CD4-positive, alpha-beta T cell treated with Interleukin-15 for 1 hour (primary cell): ENCODE results near the gene PCK2.

Experiments used
- DNase-seq: peaks from one replicate; pipeline ENCODE4 v3.0.0-alpha.2; 2020

The PCK2 gene

GRCh38 chr14:24077086-24077485 is 17.0 kb upstream of the PCK2 start:
- no peak for DNase-seq

- no peak for DNase-seq
These were observed 16.0 kb upstream of the PCK2 start for GRCh38 chr14:24078146-24078545.

- DNase-seq, result no peak
These were observed 14.5 kb upstream of the PCK2 start for GRCh38 chr14:24079491-24080141.

GRCh38 chr14:24080142-24080530 is 14.0 kb upstream of the PCK2 start:
- no peak for DNase-seq

- peak; percentile 71 for DNase-seq
These were observed 13.0 kb upstream of the PCK2 start for GRCh38 chr14:24080888-24081738.

GRCh38 chr14:24081739-24082211 is 12.3 kb upstream of the PCK2 start:
- no peak for DNase-seq

GRCh38 chr14:24082411-24083080 is 11.6 kb upstream of the PCK2 start:
- no peak for DNase-seq

GRCh38 chr14:24083462-24083861 is 10.6 kb upstream of the PCK2 start:
- no peak for DNase-seq

- no peak for DNase-seq
These were observed 9.7 kb upstream of the PCK2 start for GRCh38 chr14:24084440-24084839.

- DNase-seq, result no peak
These were observed 8.9 kb upstream of the PCK2 start for GRCh38 chr14:24085215-24085614.

- no peak for DNase-seq
These were observed 7.7 kb upstream of the PCK2 start for GRCh38 chr14:24086193-24086955.

- DNase-seq, result no peak
These were observed 7.1 kb upstream of the PCK2 start for GRCh38 chr14:24087004-24087403.

- no peak for DNase-seq
These were observed 6.0 kb upstream of the PCK2 start for GRCh38 chr14:24088095-24088494.

- no peak for DNase-seq
These were observed 4.2 kb upstream of the PCK2 start for GRCh38 chr14:24089890-24090289.

GRCh38 chr14:24092110-24092504 is 2.0 kb upstream of the PCK2 start:
- DNase-seq, result no peak

- no peak for DNase-seq
These were observed 1.5 kb upstream of the PCK2 start for GRCh38 chr14:24092505-24093206.

GRCh38 chr14:24093207-24093900 is 757 bp upstream of the PCK2 start:
- no peak for DNase-seq

- no peak for DNase-seq
These were observed 745 bp downstream of the PCK2 start for GRCh38 chr14:24094841-24095270.

GRCh38 chr14:24095271-24096068 is 1.4 kb downstream of the PCK2 start:
- DNase-seq, result peak; percentile 58

GRCh38 chr14:24096545-24097181 is 2.6 kb downstream of the PCK2 start:
- DNase-seq, result no peak
